H9 (cell line): ENCODE results near the gene IDH1. TPM values are rescaled to one million over a fixed set of nuclear protein-coding genes. Genes with fewer than 3 reads are reported as not detected.

ENCODE experiments used
- DNase-seq: peaks from one replicate; pipeline ENCODE4 v3.0.0-alpha.2; 2017
- H2AFZ ChIP-seq: one replicate; pipeline ENCODE4 v1.6.1; 2013; ENCODE audit warnings: mild to moderate bottlenecking, low read length, control low read depth, moderate library complexity
- H2AK5ac ChIP-seq: 2 replicates; pipeline ENCODE4 v1.6.1; 2013; ENCODE audit warnings: low read length, control low read depth, mixed read lengths; ENCODE audit not compliant: insufficient read length
- H2BK120ac ChIP-seq: one replicate; pipeline ENCODE4 v1.6.1; 2013; ENCODE audit warnings: low read depth, mild to moderate bottlenecking, low read length, control low read depth, inconsistent platforms; ENCODE audit not compliant: poor library complexity, severe bottlenecking
- H2BK12ac ChIP-seq: 2 replicates; pipeline ENCODE4 v1.6.1; 2013; ENCODE audit warnings: low read length, control low read depth, mixed read lengths, low read depth; ENCODE audit not compliant: insufficient read length
- H2BK15ac ChIP-seq: 2 replicates; pipeline ENCODE4 v1.6.1; 2013; ENCODE audit warnings: low read depth, low read length, control low read depth
- H2BK20ac ChIP-seq: one replicate; pipeline ENCODE4 v1.6.1; 2013; ENCODE audit warnings: low read depth, mild to moderate bottlenecking, low read length, control low read depth, inconsistent platforms; ENCODE audit not compliant: poor library complexity, severe bottlenecking
- H2BK5ac ChIP-seq: 2 replicates; pipeline ENCODE4 v1.6.1; 2013; ENCODE audit warnings: low read length, control low read depth, mixed read lengths; ENCODE audit not compliant: insufficient read length
- H3K14ac ChIP-seq: 2 replicates; pipeline ENCODE4 v1.6.1; 2013; ENCODE audit warnings: low read length, control low read depth; ENCODE audit not compliant: insufficient read depth
- H3K18ac ChIP-seq: 2 replicates; pipeline ENCODE4 v1.6.1; 2013; ENCODE audit warnings: low read depth, mild to moderate bottlenecking, mixed read lengths, low read length, control low read depth; ENCODE audit not compliant: insufficient read length
- H3K23ac ChIP-seq: 2 replicates; pipeline ENCODE4 v1.6.1; 2013; ENCODE audit warnings: low read length, control low read depth, mixed read lengths, low read depth; ENCODE audit not compliant: insufficient read length
- H3K23me2 ChIP-seq: 2 replicates; pipeline ENCODE4 v1.6.1; 2013; ENCODE audit warnings: low read depth, mild to moderate bottlenecking, mixed read lengths, low read length, control low read depth; ENCODE audit not compliant: insufficient read length, poor library complexity, severe bottlenecking
- H3K27ac ChIP-seq: 2 replicates; pipeline ENCODE4 v1.5.1; 2013; ENCODE audit warnings: low read length, control low read depth, mixed read lengths, low read depth; ENCODE audit not compliant: insufficient read length
- H3K27me3 ChIP-seq: 2 replicates; pipeline ENCODE4 v1.6.1; 2013; ENCODE audit warnings: low read length, control low read depth, inconsistent platforms; ENCODE audit not compliant: insufficient read depth
- H3K4ac ChIP-seq: 2 replicates; pipeline ENCODE4 v1.6.1; 2013; ENCODE audit warnings: low read depth, mild to moderate bottlenecking, control low read depth, inconsistent platforms, low read length, moderate library complexity
- H3K4me1 ChIP-seq: 2 replicates; pipeline ENCODE4 v1.6.1; 2013; ENCODE audit warnings: low read length, control low read depth, inconsistent platforms; ENCODE audit not compliant: insufficient read depth
- H3K4me2 ChIP-seq: 2 replicates; pipeline ENCODE4 v1.6.1; 2013; ENCODE audit warnings: low read length, control low read depth, mixed read lengths; ENCODE audit not compliant: insufficient read length, insufficient read depth
- H3K56ac ChIP-seq: 2 replicates; pipeline ENCODE4 v1.6.1; 2013; ENCODE audit warnings: low read depth, mild to moderate bottlenecking, mixed read lengths, low read length, control low read depth; ENCODE audit not compliant: insufficient read length
- H3K79me1 ChIP-seq: 2 replicates; pipeline ENCODE4 v1.6.1; 2013; ENCODE audit warnings: low read depth, mild to moderate bottlenecking, moderate library complexity, low read length, control low read depth, inconsistent platforms; ENCODE audit not compliant: insufficient read depth, poor library complexity, severe bottlenecking
- H3K79me2 ChIP-seq: 2 replicates; pipeline ENCODE4 v1.6.1; 2013; ENCODE audit warnings: low read length, control low read depth, inconsistent platforms; ENCODE audit not compliant: insufficient read depth
- H3K9ac ChIP-seq: 2 replicates; pipeline ENCODE4 v1.6.1; 2013; ENCODE audit warnings: low read length, control low read depth, mixed read lengths; ENCODE audit not compliant: insufficient read length; ENCODE audit errors: extremely low read depth
- H3K9me3 ChIP-seq: one replicate; pipeline ENCODE4 v1.6.1; 2013; ENCODE audit warnings: low read depth, low read length, inconsistent platforms; ENCODE audit not compliant: control insufficient read depth
- H3T11ph ChIP-seq: one replicate; pipeline ENCODE4 v1.6.1; 2013; ENCODE audit warnings: mild to moderate bottlenecking, low read length, control low read depth, inconsistent platforms
- H4K20me1 ChIP-seq: one replicate; pipeline ENCODE4 v1.6.1; 2013; ENCODE audit not compliant: control insufficient read depth, insufficient read length, insufficient read depth
- H4K5ac ChIP-seq: 2 replicates; pipeline ENCODE4 v1.6.1; 2013; ENCODE audit warnings: low read depth, mild to moderate bottlenecking, mixed read lengths, low read length, control low read depth; ENCODE audit not compliant: insufficient read length
- H4K8ac ChIP-seq: replicated peaks from 2 replicates; pipeline ENCODE4 v1.6.1; 2013; ENCODE audit warnings: low read length, control low read depth, mixed read lengths, low read depth; ENCODE audit not compliant: insufficient read length
- H4K91ac ChIP-seq: 2 replicates; pipeline ENCODE4 v1.6.1; 2013; ENCODE audit warnings: low read depth, mild to moderate bottlenecking, moderate library complexity, mixed read lengths, low read length, control low read depth; ENCODE audit not compliant: insufficient read length
- H3K27ac Mint-ChIP-seq, 3 experiments: 2 replicates in 2 of 3; 3 replicates in 1 of 3; pipeline ENCODE4 v1.8.0; 2020 to 2021; ENCODE audit warnings: mixed read lengths in 3 of 3, mild to moderate bottlenecking in 1 of 3, moderate library complexity in 1 of 3
- H3K27me3 Mint-ChIP-seq: 2 replicates; pipeline ENCODE4 v1.8.0; 2021; ENCODE audit warnings: low read depth, mild to moderate bottlenecking, moderate library complexity, mixed read lengths
- H3K36me3 Mint-ChIP-seq, 3 experiments: 2 replicates in 2 of 3; 3 replicates in 1 of 3; pipeline ENCODE4 v1.8.0; 2020 to 2021; ENCODE audit warnings: low read depth in 3 of 3, mixed read lengths in 3 of 3; ENCODE audit not compliant: insufficient read depth in 1 of 3
- H3K4me1 Mint-ChIP-seq, 2 experiments: 2 replicates each; pipeline ENCODE4 v1.8.0; 2020; ENCODE audit warnings: mixed read lengths in 2 of 2
- H3K4me3 Mint-ChIP-seq, 2 experiments: 2 replicates in 1 of 2; 3 replicates in 1 of 2; pipeline ENCODE4 v1.8.0; 2020 to 2021; ENCODE audit warnings: mild to moderate bottlenecking in 2 of 2, mixed read lengths in 2 of 2, moderate library complexity in 1 of 2
- H3K9me3 Mint-ChIP-seq, 2 experiments: 2 replicates in 1 of 2; 3 replicates in 1 of 2; pipeline ENCODE4 v1.8.0; 2020; ENCODE audit warnings: mild to moderate bottlenecking in 2 of 2, mixed read lengths in 2 of 2, moderate library complexity in 1 of 2
- WGBS: extraction: QIAGEN DNeasy Blood & Tissue Kit; methylation state at CpG from one replicate; pipeline ENCODE4 v1.1.7; 2013; ENCODE audit warnings: missing lambda C conversion rate, low lambda C conversion rate, mixed read lengths; ENCODE audit not compliant: insufficient read length; ENCODE audit errors: extremely low coverage; 5-methylcytosine and 5-hydroxymethylcytosine counted together
- total RNA-seq: library from RNA; stranded (reverse); gene quantifications from 2 replicates; pipeline ENCODE4 v1.2.1, GENCODE V29; 2021
- TF ChIP-seq, protein P1 (sequence below): fragments of 200-600 bp; sonication (generic); conservative IDR thresholded peaks from 3 replicates; pipeline ENCODE4 v1.8.0; 2021; ENCODE audit warnings: antibody characterized with exemption, mild to moderate bottlenecking

IDH1 gene
- total RNA-seq, 1 experiment from 2014 or later = 234 TPM

DNA sequence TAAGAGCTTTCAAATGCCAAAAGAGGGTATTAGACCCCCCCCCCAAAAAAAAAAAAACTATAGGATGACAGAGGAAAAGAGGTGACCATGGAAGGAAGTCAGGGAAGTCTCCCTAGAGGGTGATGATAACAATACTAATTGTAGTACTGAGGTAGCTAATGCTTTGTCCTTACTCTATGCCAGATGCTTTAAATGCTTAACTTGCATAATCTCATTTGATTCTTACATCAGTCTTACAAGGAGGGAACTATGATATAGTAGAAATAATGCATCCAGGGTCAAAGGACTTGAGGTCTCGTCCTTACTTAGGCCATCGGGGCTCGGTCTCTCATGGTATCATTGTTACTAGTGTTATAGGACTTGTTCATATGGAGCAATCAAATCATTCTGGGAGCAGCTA, 9.1 kb downstream of the IDH1 start:
- H3K27ac ChIP-seq = no peak overlapping the region
- peaks cover 70 to 95% (median 90%) of the 10 kb centered on the region in 3 experiments for H3K36me3 Mint-ChIP-seq
- H3K79me2 ChIP-seq = no peaks in the 10 kb centered on the region
- H3K4ac ChIP-seq = no peak overlapping the region
- H2BK20ac ChIP-seq = no peak overlapping the region
- WGBS = no CpG with 5 or more reads among the region's 3 CpGs
- no peak overlapping the region for H2AFZ ChIP-seq
- no peak overlapping the region for H3K9ac ChIP-seq
- H3T11ph ChIP-seq = no peak overlapping the region
- H3K4me2 ChIP-seq = no peak overlapping the region
- no peak overlapping the region for H4K91ac ChIP-seq
- no peak overlapping the region for H4K5ac ChIP-seq
- H3K9me3 Mint-ChIP-seq = no peaks in the 10 kb centered on the region
- H2BK5ac ChIP-seq = no peak overlapping the region
- no peak overlapping the region for H3K14ac ChIP-seq
- no peaks in the 10 kb centered on the region for H3K23me2 ChIP-seq
- H3K4me1 ChIP-seq = no peaks in the 10 kb centered on the region
- H2BK120ac ChIP-seq = no peak overlapping the region
- no peak overlapping the region for H3K23ac ChIP-seq
- DNase-seq = no peak
- H2BK12ac ChIP-seq = no peak overlapping the region
- H3K4me1 Mint-ChIP-seq = peaks cover 12 to 13% of the 10 kb centered on the region in 2 experiments
- H3K9me3 ChIP-seq = no peaks in the 10 kb centered on the region
- H3K27me3 ChIP-seq = no peaks in the 10 kb centered on the region
- no peaks in the 10 kb centered on the region for H3K27me3 Mint-ChIP-seq
- no peak overlapping the region for H2AK5ac ChIP-seq
- H3K79me1 ChIP-seq = no peaks in the 10 kb centered on the region
- peak overlapping the region in 1 of 3 experiments; percentile 37; a peak in 1 of 7 replicates for H3K27ac Mint-ChIP-seq
- no peaks in the 10 kb centered on the region for H4K20me1 ChIP-seq
- H3K18ac ChIP-seq = no peak overlapping the region
- TF ChIP-seq, protein P1, sequence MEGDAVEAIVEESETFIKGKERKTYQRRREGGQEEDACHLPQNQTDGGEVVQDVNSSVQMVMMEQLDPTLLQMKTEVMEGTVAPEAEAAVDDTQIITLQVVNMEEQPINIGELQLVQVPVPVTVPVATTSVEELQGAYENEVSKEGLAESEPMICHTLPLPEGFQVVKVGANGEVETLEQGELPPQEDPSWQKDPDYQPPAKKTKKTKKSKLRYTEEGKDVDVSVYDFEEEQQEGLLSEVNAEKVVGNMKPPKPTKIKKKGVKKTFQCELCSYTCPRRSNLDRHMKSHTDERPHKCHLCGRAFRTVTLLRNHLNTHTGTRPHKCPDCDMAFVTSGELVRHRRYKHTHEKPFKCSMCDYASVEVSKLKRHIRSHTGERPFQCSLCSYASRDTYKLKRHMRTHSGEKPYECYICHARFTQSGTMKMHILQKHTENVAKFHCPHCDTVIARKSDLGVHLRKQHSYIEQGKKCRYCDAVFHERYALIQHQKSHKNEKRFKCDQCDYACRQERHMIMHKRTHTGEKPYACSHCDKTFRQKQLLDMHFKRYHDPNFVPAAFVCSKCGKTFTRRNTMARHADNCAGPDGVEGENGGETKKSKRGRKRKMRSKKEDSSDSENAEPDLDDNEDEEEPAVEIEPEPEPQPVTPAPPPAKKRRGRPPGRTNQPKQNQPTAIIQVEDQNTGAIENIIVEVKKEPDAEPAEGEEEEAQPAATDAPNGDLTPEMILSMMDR = no peak
- H2BK15ac ChIP-seq = no peak overlapping the region
- H3K4me3 Mint-ChIP-seq = no peak overlapping the region
- no peak overlapping the region for H4K8ac ChIP-seq
- H3K56ac ChIP-seq = no peak overlapping the region
